PC-9 (cell line): ENCODE measurements around the gene MB.

Experiments used
- EZH2 ChIP-seq: fragments of 200-600 bp; sonication (generic); IDR thresholded peaks from 2 replicates; pipeline ENCODE4 v1.8.0; 2017; ENCODE audit warnings: antibody characterized with exemption, low read depth
- TF ChIP-seq, protein P1 (sequence below): fragments of 200-600 bp; sonication (generic); conservative IDR thresholded peaks from 2 replicates; pipeline ENCODE4 v1.6.1; 2017; ENCODE audit warnings: mixed run types, antibody characterized with exemption, mild to moderate bottlenecking, moderate library complexity

DNA sequence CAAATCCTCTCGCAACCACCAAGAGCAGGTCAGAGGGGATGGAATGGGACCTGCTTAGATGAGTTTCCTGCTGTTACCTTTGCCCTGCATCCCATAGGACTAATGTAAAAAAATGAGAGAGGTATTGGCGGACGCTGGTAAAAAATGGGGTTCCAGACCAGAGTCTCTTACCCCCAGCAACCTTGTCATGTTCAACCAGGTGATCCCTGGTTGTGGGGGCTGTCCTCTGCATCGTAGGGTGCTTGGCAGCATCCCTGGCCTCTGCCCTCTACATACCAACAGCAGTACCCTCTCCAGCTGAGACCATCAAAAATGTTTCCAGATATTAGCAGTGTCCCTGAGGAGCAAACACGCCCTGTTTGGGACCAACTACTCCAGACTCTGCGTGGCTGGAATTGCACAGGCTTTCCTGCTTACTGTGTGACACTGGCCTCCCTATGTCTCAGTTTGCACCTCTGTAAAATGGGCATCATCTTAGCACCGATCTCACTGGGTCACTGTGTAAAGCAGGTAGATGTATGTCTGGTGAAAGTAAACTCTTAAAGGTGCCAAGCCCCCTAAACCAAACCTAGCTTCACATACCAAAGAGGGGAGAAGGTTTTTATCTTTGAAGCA is 32.6 kb upstream of the MB start:
- TF ChIP-seq, protein P1, sequence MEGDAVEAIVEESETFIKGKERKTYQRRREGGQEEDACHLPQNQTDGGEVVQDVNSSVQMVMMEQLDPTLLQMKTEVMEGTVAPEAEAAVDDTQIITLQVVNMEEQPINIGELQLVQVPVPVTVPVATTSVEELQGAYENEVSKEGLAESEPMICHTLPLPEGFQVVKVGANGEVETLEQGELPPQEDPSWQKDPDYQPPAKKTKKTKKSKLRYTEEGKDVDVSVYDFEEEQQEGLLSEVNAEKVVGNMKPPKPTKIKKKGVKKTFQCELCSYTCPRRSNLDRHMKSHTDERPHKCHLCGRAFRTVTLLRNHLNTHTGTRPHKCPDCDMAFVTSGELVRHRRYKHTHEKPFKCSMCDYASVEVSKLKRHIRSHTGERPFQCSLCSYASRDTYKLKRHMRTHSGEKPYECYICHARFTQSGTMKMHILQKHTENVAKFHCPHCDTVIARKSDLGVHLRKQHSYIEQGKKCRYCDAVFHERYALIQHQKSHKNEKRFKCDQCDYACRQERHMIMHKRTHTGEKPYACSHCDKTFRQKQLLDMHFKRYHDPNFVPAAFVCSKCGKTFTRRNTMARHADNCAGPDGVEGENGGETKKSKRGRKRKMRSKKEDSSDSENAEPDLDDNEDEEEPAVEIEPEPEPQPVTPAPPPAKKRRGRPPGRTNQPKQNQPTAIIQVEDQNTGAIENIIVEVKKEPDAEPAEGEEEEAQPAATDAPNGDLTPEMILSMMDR, result no peak
- no peak for TF ChIP-seq EZH2
